IPS-15b (cell line): ENCODE measurements around the gene CDC42BPA.

Experiments
- H3K27me3 ChIP-seq: one replicate; pipeline ENCODE4 v1.6.1; 2013; ENCODE audit warnings: low read length; ENCODE audit not compliant: control insufficient read depth, insufficient read depth
- H3K36me3 ChIP-seq: one replicate; pipeline ENCODE4 v1.6.1; 2013; ENCODE audit warnings: low read length; ENCODE audit not compliant: control insufficient read depth, insufficient read depth
- H3K4me1 ChIP-seq: one replicate; pipeline ENCODE4 v1.6.1; 2013; ENCODE audit warnings: mild to moderate bottlenecking, low read length; ENCODE audit not compliant: control insufficient read depth, insufficient read depth
- H3K4me3 ChIP-seq: one replicate; pipeline ENCODE4 v1.5.1; 2013; ENCODE audit warnings: low read depth, low read length
- H3K9ac ChIP-seq: one replicate; pipeline ENCODE4 v1.6.1; 2013; ENCODE audit warnings: low read depth, mild to moderate bottlenecking, low read length
- H3K9me3 ChIP-seq: one replicate; pipeline ENCODE4 v1.6.1; 2013; ENCODE audit warnings: mild to moderate bottlenecking, low read length; ENCODE audit not compliant: control insufficient read depth, insufficient read depth

CDC42BPA gene

DNA sequence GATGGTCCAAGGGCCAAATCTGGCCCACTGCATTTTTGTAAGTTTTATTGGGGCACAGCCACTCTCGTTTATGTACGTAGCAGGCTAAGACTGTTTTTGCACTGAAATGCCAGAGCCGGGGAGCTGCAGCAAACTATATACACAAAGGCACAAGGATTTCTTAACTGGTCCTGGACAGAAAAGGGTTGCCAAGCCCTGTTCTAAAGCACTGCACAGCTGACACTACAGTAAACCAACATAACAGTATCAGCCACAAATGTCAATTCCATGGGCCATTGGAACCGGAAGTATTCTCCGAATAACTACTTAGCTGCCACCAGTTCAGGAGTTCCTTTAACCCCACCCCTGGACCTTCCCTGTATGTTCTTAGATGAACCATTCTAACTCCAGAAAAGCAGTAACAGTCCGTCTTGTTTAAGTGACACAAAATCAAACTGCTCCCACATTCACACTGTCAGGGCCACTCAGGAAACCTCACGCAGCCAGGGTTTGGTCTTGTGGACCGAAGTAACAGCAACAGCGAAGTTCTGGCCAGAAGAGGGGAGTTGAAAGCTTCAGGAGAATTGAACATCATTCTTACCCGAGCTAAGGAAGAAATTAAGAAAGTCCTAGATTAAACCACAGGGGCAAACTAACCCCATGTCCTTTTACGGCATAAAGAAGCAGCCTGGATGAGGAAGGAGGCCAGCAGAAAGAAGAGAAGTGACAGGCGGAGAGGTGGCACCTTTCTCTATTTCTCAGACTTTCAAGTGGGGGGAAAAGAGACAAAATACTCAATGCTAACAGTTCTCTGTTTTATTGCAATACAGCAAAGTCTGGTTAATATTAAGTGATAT, 329.0 kb downstream of the CDC42BPA start:
- no peaks in the 10 kb centered on the region for H3K4me1 ChIP-seq
- no peaks in the 10 kb centered on the region for H3K36me3 ChIP-seq
- no peaks in the 10 kb centered on the region for H3K9me3 ChIP-seq
- H3K4me3 ChIP-seq = no peak overlapping the region
- no peak overlapping the region for H3K9ac ChIP-seq
- no peaks in the 10 kb centered on the region for H3K27me3 ChIP-seq

DNA sequence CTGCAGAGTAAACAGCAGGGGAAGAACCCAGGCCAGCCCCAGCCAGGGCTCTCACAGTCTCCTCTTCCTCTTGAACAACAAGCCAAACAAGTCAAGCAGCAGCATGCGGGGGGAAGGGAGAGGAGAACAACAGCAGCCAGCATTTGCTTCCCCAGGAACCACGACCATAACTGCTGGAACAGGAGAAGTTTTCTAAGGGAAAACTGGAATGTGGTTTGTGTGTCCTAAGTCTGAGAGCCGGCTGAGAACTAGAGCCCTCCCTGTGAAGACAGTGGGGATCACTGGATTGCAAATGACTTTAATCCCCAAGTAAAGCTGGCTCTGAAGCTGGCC, 330.0 kb downstream of the CDC42BPA start:
- H3K9ac ChIP-seq = no peak overlapping the region
- no peak overlapping the region for H3K4me3 ChIP-seq
- H3K4me1 ChIP-seq = no peaks in the 10 kb centered on the region
- H3K27me3 ChIP-seq = no peaks in the 10 kb centered on the region
- H3K9me3 ChIP-seq = no peaks in the 10 kb centered on the region
- no peaks in the 10 kb centered on the region for H3K36me3 ChIP-seq

DNA sequence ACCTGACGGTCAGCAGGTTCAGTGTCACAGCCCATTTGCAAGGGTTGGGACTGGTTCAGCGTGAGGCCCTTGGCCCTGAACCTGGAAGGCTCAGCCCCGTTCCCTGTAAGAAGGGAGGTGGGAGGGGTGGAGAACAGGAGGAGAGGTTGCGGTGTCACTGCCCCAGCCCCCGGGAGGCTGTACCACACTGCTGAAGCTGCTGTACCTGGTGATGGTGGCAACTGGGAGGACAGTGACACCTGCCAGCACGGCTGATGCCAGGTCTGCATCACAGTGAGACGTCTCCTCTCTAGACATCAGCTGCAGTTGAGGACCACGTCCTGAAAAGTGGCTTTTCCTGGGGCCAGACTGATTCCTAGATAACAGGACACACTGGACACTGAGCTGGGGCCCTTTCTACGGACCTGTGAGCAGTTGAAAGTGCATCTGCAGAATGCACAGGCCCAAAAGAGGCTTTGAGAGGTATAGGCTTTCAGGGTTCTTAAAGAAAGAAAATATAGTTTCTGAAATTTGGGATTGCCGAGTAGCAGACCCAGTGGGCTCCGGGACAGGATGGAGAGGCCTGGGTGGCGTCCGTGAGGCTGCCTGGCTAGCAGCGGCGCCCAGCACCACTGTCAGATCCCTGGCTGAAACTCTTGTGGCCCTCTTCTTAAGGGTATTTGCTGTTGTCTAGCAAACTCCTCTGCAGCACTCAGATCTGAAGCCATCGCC, 330.5 kb downstream of the CDC42BPA start:
- Histone ChIP-seq H3K4me1 (no peaks in the 10 kb centered on the region), H3K4me3 (no peak overlapping the region), H3K27me3 (no peaks in the 10 kb centered on the region), H3K9me3 (no peaks in the 10 kb centered on the region), H3K36me3 (no peaks in the 10 kb centered on the region), H3K9ac (no peak overlapping the region)

DNA sequence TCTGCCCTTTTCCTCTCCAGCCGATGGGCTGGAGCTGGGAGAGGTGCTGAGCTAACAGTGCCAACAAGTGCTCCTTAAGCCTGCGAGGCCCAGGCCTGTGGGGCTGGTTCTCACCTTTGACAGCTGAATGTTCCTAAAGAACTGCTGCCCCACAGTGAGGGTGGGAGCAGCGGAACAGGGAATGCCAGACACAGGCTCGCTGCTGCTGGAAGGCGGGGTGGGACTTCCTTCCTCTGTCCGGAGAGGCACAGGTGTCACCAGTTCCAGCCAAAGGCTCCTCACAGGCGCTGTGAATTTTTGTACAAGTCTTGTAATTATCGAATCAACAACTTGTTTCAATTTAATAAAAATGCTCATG, 331.1 kb downstream of the CDC42BPA start:
- no peak overlapping the region for H3K9ac ChIP-seq
- H3K4me3 ChIP-seq = no peak overlapping the region
- no peaks in the 10 kb centered on the region for H3K4me1 ChIP-seq
- no peaks in the 10 kb centered on the region for H3K27me3 ChIP-seq
- H3K36me3 ChIP-seq = no peaks in the 10 kb centered on the region
- no peaks in the 10 kb centered on the region for H3K9me3 ChIP-seq

DNA sequence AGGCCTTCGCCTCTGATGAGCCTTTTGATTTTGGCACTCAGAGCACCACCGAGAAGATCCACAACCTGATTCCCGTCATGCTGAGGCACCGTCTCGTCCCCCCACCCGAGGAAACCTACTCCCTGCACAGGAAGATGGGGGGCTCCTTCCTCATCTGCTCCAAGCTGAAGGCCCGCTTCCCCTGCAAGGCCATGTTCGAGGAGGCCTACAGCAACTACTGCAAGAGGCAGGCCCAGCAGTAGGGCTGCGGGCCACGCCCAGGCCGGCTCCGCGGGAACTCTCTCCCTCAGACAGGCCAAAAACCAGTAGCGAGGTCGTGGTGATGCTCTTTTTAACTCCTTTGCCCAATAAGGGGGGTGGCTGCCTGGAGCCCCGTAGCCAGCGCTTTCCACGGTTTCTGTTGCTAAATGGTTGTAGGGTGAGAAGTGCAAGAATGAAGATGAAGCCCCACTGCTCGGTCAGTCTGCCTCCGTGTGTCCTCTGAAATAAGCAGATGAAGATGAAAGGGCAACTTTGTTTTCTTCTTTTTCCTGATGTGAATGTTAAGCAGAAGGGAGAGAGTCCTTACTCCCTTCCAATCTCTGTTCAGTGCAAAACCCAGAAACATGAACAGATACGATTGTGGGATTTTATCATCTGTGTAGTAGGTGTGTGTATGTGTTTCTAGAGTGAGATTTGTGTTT, 331.7 kb downstream of the CDC42BPA start:
- no peaks in the 10 kb centered on the region for H3K27me3 ChIP-seq
- no peaks in the 10 kb centered on the region for H3K4me1 ChIP-seq
- no peaks in the 10 kb centered on the region for H3K36me3 ChIP-seq
- H3K4me3 ChIP-seq = no peak overlapping the region
- H3K9me3 ChIP-seq = no peaks in the 10 kb centered on the region
- no peak overlapping the region for H3K9ac ChIP-seq

DNA sequence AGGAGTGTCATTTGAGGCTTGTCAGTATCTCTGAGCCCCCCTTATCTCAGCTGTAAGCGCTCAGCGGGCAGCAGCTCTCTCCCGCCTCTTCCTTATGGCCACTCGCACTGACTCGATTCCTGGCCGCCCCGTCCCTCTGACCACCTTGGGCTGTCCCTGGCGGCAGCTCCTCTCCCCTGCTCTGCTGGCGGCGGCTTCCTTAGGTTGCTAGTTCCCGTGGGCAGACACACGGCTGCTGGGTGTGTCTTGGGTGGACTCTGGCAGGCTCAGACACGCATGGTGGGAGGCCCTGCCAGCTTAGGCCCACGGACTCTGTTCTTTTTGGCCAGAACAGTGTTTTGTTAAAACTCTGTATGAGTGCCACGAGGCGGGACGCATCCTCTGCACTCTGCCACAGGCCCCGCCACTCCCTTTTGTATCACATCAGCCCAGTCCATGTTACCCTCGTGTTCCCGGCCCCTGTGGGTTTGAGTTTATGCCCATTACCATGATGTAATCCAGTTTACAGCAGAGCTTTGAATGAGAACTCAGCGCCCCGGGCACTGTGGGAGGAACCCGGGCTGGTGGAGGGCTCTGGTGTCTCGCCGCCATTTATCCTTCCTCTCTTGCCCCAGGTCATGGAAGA, 332.3 kb downstream of the CDC42BPA start:
- Histone ChIP-seq H3K9me3 (no peaks in the 10 kb centered on the region), H3K27me3 (no peaks in the 10 kb centered on the region), H3K36me3 (no peaks in the 10 kb centered on the region), H3K4me1 (no peaks in the 10 kb centered on the region), H3K4me3 (no peak overlapping the region), H3K9ac (no peak overlapping the region)

DNA sequence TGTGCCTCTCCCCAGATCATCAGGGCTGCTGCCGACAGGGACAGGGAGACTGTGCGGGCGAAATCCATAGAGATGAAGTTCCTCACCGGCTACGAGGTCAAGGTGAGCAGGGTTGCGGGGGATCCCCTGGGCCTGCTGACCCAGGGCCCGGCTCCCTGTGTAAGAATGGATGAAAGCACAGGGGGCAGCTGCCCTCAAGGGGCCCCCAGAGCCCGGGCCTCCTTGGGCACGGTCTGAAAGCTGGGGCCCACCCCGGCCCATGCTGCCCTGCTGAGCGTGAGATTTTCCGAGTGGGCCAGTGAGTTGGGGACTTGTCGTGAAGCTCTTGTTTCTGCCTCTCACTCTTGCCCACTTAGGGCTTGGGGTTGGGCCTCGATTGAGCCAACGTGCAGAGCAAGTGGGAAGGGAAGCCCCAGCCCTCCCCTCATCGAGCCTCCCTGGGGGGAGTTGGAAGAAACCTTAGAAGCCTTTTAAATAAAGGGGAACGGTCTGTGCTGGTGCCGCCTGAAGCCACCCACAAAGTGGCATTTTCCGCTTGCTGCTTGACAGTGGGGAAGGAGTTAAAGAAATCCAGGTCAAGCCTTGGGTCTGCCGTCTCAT, 333.0 kb downstream of the CDC42BPA start:
- H3K36me3 ChIP-seq = no peaks in the 10 kb centered on the region
- H3K4me1 ChIP-seq = no peaks in the 10 kb centered on the region
- no peak overlapping the region for H3K9ac ChIP-seq

DNA sequence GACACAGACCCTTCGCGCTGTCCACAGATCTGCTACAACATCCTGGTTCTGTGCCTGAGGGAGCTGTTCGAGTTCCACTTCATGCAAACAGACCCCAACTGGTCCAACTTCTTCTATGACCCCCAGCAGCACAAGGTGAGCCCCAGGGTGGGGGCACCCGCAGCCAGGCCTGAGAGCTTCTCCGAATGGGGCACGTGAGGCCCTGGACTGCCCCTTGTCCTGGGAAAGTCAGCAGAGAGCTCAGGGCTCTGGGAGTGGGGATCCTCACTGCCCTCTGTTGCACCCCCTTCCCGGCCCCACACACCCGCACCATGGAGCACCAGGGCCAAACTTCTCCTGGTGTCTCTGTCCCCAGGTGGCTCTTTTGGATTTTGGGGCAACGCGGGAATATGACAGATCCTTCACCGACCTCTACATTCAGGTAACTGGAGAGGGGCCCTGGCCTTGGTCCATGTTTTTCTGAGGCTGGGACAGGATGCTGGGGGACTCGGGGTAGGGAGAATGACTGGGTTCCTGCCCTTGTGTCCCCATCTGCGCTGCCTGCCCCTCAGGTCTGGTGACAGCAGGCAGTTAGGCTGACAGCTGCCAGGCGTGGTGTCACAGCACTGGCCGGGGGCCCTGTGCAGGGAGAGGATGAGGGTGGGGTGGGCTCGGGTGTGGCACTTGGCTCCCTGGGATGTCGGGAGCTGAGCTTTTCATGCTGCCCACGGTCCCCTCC, 333.6 kb downstream of the CDC42BPA start:
- Histone ChIP-seq H3K9me3 (no peaks in the 10 kb centered on the region), H3K4me1 (no peaks in the 10 kb centered on the region), H3K36me3 (no peaks in the 10 kb centered on the region), H3K9ac (no peak overlapping the region), H3K4me3 (no peak overlapping the region), H3K27me3 (no peaks in the 10 kb centered on the region)

More for the DNA sequence above, 333.0 kb downstream of the CDC42BPA start:
- Histone ChIP-seq H3K27me3 (no peaks in the 10 kb centered on the region), H3K9me3 (no peaks in the 10 kb centered on the region), H3K4me3 (no peak overlapping the region)

DNA sequence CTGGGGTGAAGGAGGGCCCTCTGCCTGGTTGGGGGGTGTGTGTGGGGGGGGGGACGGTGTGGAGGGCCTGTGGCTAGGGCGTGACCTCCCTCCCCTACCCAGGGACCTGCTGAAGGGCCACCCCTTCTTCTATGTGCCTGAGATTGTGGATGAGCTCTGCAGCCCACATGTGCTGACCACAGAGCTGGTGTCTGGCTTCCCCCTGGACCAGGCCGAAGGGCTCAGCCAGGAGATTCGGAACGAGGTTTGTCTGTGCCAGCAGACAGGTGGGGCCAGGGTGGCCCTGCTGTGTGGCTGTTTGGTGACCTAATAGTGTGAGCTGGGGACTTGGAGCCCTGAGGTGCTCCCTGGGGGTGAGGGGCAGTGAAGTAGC, 334.3 kb downstream of the CDC42BPA start:
- Histone ChIP-seq H3K9me3 (no peaks in the 10 kb centered on the region), H3K4me3 (no peak overlapping the region), H3K36me3 (no peaks in the 10 kb centered on the region), H3K9ac (no peak overlapping the region), H3K27me3 (no peaks in the 10 kb centered on the region), H3K4me1 (no peaks in the 10 kb centered on the region)

DNA sequence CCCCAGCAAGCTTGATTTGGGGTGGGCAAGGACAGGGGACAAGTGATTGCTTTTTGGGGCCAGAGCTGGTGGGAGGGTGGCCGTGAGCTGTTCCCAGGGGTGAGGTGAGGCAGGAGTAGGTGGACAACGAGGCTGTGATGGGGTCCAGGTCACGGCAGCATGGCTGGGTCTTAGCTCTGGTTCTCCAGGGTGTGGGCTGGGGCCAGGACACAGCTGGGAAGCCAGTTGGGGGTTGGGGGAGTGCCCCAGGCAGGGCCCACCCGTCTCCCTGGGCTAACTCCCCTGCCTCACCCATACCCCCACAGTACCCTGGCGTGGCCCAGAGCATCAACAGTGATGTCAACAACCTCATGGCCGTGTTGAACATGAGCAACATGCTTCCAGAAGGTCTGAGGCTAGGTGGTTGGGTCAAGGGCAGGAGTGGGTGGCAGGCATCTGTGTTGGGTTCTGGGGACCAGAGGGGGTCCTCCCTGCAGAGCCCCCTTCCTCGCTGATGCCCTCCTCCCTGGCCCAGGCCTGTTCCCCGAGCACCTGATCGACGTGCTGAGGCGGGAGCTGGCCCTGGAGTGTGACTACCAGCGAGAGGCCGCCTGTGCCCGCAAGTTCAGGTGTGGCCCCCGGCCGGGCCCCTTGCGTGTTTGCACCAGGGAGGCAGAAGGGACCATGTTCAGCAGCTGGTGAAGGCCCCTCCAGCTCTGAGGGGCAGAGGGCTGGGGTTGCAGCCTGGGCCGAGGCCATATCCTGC, 334.9 kb downstream of the CDC42BPA start:
- Histone ChIP-seq H3K9ac (no peak overlapping the region), H3K27me3 (no peaks in the 10 kb centered on the region), H3K4me1 (no peaks in the 10 kb centered on the region), H3K9me3 (no peaks in the 10 kb centered on the region), H3K36me3 (no peaks in the 10 kb centered on the region), H3K4me3 (no peak overlapping the region)
